ENCODE measurements around the gene CACNA2D3.
"Not testable (repeated sequence)": the region's sequence is repeated elsewhere in the genome, so short reads cannot be mapped to it uniquely, and the experiment has no call there.

The CACNA2D3 gene

GRCh38 chr3:54632326-54632665 is 509.9 kb downstream of the CACNA2D3 start:
- CTCF ChIA-PET, result no interaction called here
- DNase-seq (ENCODE audit: extremely low spot score), result no peak
- TF ChIP-seq L3MBTL2 (conservative IDR thresholded peaks at IDR 0.05) (no peak), ELF4 (IDR thresholded peaks at IDR 0.05) (no peak), HDGF (IDR thresholded peaks at IDR 0.05; ENCODE audit: borderline replicate concordance) (no peak), CTBP1 (IDR thresholded peaks at IDR 0.05; ENCODE audit: borderline replicate concordance) (no peak), FOXK2 (IDR thresholded peaks at IDR 0.05) (no peak), FOXM1 (IDR thresholded peaks at IDR 0.05; ENCODE audit: borderline replicate concordance) (no peak), SUZ12 (IDR thresholded peaks at IDR 0.05) (no peak), FOXA1 (IDR thresholded peaks at IDR 0.05) (no peak), BHLHE40 (IDR thresholded peaks at IDR 0.05; ENCODE audit: borderline replicate concordance) (no peak)
- POLR2A ChIA-PET, result interaction anchor here (0.6 kb wide), 1 partner anchor 66 kb away, joined by 3 read pairs; no protein-coding TSS in a partner anchor

- TF ChIP-seq SUZ12 (IDR thresholded peaks at IDR 0.05), result no peak
- no peak for TF ChIP-seq FOXK2 (IDR thresholded peaks at IDR 0.05)
- TF ChIP-seq ARNT (IDR thresholded peaks at IDR 0.05), result no peak
- TF ChIP-seq L3MBTL2 (conservative IDR thresholded peaks at IDR 0.05), result no peak
- no peak for TF ChIP-seq HDGF (IDR thresholded peaks at IDR 0.05; ENCODE audit: borderline replicate concordance)
- TF ChIP-seq ZNF384 (IDR thresholded peaks at IDR 0.05), result no peak
- ChIA-PET CTCF (no interaction called here), POLR2A (interaction anchor here (0.6 kb wide), 1 partner anchor 66 kb away, joined by 3 read pairs; no protein-coding TSS in a partner anchor)
- DNase-seq (ENCODE audit: extremely low spot score), result no peak
These were observed 510.5 kb downstream of the CACNA2D3 start for GRCh38 chr3:54632834-54633233.

GRCh38 chr3:54633444-54634121 is 511.2 kb downstream of the CACNA2D3 start:
- DNase-seq (ENCODE audit: extremely low spot score), result no peak
- POLR2A ChIA-PET, result no interaction called here
- CTCF ChIA-PET, result no interaction called here

GRCh38 chr3:54634122-54634469 is 511.7 kb downstream of the CACNA2D3 start:
- CTCF ChIA-PET, result no interaction called here
- TF ChIP-seq FOXM1 (IDR thresholded peaks at IDR 0.05; ENCODE audit: borderline replicate concordance) (no peak), NFRKB (IDR thresholded peaks at IDR 0.05) (no peak), L3MBTL2 (conservative IDR thresholded peaks at IDR 0.05) (no peak), LEF1 (IDR thresholded peaks at IDR 0.05; ENCODE audit: borderline replicate concordance) (no peak), HDGF (IDR thresholded peaks at IDR 0.05; ENCODE audit: borderline replicate concordance) (no peak), SUZ12 (IDR thresholded peaks at IDR 0.05) (no peak)
- POLR2A ChIA-PET, result no interaction called here
- DNase-seq (ENCODE audit: extremely low spot score), result no peak

More at GRCh38 chr3:54633444-54634121, 511.2 kb downstream of the CACNA2D3 start:
- no peak for TF ChIP-seq PKNOX1 (IDR thresholded peaks at IDR 0.05)
- TF ChIP-seq ELF4 (IDR thresholded peaks at IDR 0.05), result no peak
- TF ChIP-seq FOXM1 (IDR thresholded peaks at IDR 0.05; ENCODE audit: borderline replicate concordance), result no peak
- no peak for TF ChIP-seq SUZ12 (IDR thresholded peaks at IDR 0.05)
- TF ChIP-seq SP1 (IDR thresholded peaks at IDR 0.05), result no peak
- no peak for TF ChIP-seq ZNF384 (IDR thresholded peaks at IDR 0.05)
- no peak for TF ChIP-seq HDGF (IDR thresholded peaks at IDR 0.05; ENCODE audit: borderline replicate concordance)
- TF ChIP-seq FOXA1 (IDR thresholded peaks at IDR 0.05), result no peak
- TF ChIP-seq NFRKB (IDR thresholded peaks at IDR 0.05), result no peak
- TF ChIP-seq ARNT (IDR thresholded peaks at IDR 0.05), result no peak
- no peak for TF ChIP-seq FOXK2 (IDR thresholded peaks at IDR 0.05)

GRCh38 chr3:54639790-54640372 is 517.5 kb downstream of the CACNA2D3 start:
- CTCF ChIA-PET; DNase-seq (ENCODE audit: extremely low spot score); POLR2A ChIA-PET: not testable (repeated sequence)

- TF ChIP-seq FOXK2 (IDR thresholded peaks at IDR 0.05), result no peak
- TF ChIP-seq SP1 (IDR thresholded peaks at IDR 0.05), result no peak
- no peak for TF ChIP-seq ELF4 (IDR thresholded peaks at IDR 0.05)
- no peak for DNase-seq (ENCODE audit: extremely low spot score)
- POLR2A ChIA-PET, result no interaction called here
- CTCF ChIA-PET, result no interaction called here
These were observed 519.1 kb downstream of the CACNA2D3 start for GRCh38 chr3:54641226-54642014.

- ChIA-PET CTCF (no interaction called here), POLR2A (no interaction called here)
- no peak for TF ChIP-seq LEF1 (IDR thresholded peaks at IDR 0.05; ENCODE audit: borderline replicate concordance)
- no peak for TF ChIP-seq HDGF (IDR thresholded peaks at IDR 0.05; ENCODE audit: borderline replicate concordance)
- TF ChIP-seq TARDBP (IDR thresholded peaks at IDR 0.05), result no peak
- TF ChIP-seq BHLHE40 (IDR thresholded peaks at IDR 0.05; ENCODE audit: borderline replicate concordance), result no peak
- TF ChIP-seq ZNF384 (IDR thresholded peaks at IDR 0.05), result no peak
- no peak for TF ChIP-seq ELF4 (IDR thresholded peaks at IDR 0.05)
- DNase-seq (ENCODE audit: extremely low spot score), result no peak
These were observed 519.8 kb downstream of the CACNA2D3 start for GRCh38 chr3:54642147-54642546.

- ChIA-PET CTCF (no interaction called here), POLR2A (no interaction called here)
- no peak for DNase-seq (ENCODE audit: extremely low spot score)
- TF ChIP-seq ELF4 (IDR thresholded peaks at IDR 0.05) (no peak), L3MBTL2 (conservative IDR thresholded peaks at IDR 0.05) (no peak), SUZ12 (IDR thresholded peaks at IDR 0.05) (no peak), HDGF (IDR thresholded peaks at IDR 0.05; ENCODE audit: borderline replicate concordance) (no peak), FOXK2 (IDR thresholded peaks at IDR 0.05) (no peak), SP1 (IDR thresholded peaks at IDR 0.05) (no peak), LEF1 (IDR thresholded peaks at IDR 0.05; ENCODE audit: borderline replicate concordance) (no peak), ARNT (IDR thresholded peaks at IDR 0.05) (no peak), TARDBP (IDR thresholded peaks at IDR 0.05) (no peak), ZNF384 (IDR thresholded peaks at IDR 0.05) (no peak), CTBP1 (IDR thresholded peaks at IDR 0.05; ENCODE audit: borderline replicate concordance) (no peak), FOXA1 (IDR thresholded peaks at IDR 0.05) (no peak), NFRKB (IDR thresholded peaks at IDR 0.05) (no peak), FOXM1 (IDR thresholded peaks at IDR 0.05; ENCODE audit: borderline replicate concordance) (no peak), PKNOX1 (IDR thresholded peaks at IDR 0.05) (no peak), BHLHE40 (IDR thresholded peaks at IDR 0.05; ENCODE audit: borderline replicate concordance) (no peak)
These were observed 525.4 kb downstream of the CACNA2D3 start for GRCh38 chr3:54647721-54648120.

Measured in HEK293T (cell line).